GM18858 (cell line): Measurements from ENCODE around the gene UBE2M.
A peak's percentile ranks its signal among the peaks of the same experiment; 100 is the strongest.
"Not testable (repeated sequence)": the region's sequence is repeated elsewhere in the genome, so short reads cannot be mapped to it uniquely, and the experiment has no call there.

Experiments used
- ATAC-seq: cut with Tn5 transposase; IDR thresholded peaks from one replicate; pipeline ENCODE4 v1.9.1; 2021; ENCODE audit not compliant: unreplicated experiment

UBE2M gene

GRCh38 chr19:58542641-58543372 is 15.6 kb downstream of the UBE2M start:
- ATAC-seq = not testable (repeated sequence)

- ATAC-seq = not testable (repeated sequence)
Observed at GRCh38 chr19:58539169-58539559, 19.2 kb downstream of the UBE2M start.

- no peak for ATAC-seq
Observed at GRCh38 chr19:58538257-58539168, 19.9 kb downstream of the UBE2M start.

- ATAC-seq = no peak
Observed at GRCh38 chr19:58536852-58537798, 21.3 kb downstream of the UBE2M start.

GRCh38 chr19:58535857-58536256 is 22.6 kb downstream of the UBE2M start:
- no peak for ATAC-seq

- no peak for ATAC-seq
Observed at GRCh38 chr19:58531034-58531840, 27.2 kb downstream of the UBE2M start.

- ATAC-seq = no peak
Observed at GRCh38 chr19:58529405-58529804, 29.0 kb downstream of the UBE2M start.

GRCh38 chr19:58522709-58523108 is 35.7 kb downstream of the UBE2M start:
- ATAC-seq = no peak

GRCh38 chr19:58521651-58522050 is 36.8 kb downstream of the UBE2M start:
- no peak for ATAC-seq

GRCh38 chr19:58520257-58520599 is 38.2 kb downstream of the UBE2M start:
- no peak for ATAC-seq

- peak; percentile 77 for ATAC-seq
Observed at GRCh38 chr19:58519355-58520256, 38.8 kb downstream of the UBE2M start, which contains the start of gene ZBTB45. Gene ZBTB45 (minus strand): TSS chr19:58519810. CDS start chr19:58517673, 2,137 bp downstream.

- no peak for ATAC-seq
Observed at GRCh38 chr19:58519087-58519354, 39.4 kb downstream of the UBE2M start.

- ATAC-seq = no peak
Observed at GRCh38 chr19:58518256-58519086, 39.9 kb downstream of the UBE2M start.

- no peak for ATAC-seq
Observed at GRCh38 chr19:58516964-58517833, 41.2 kb downstream of the UBE2M start.

GRCh38 chr19:58516246-58516836 is 42.1 kb downstream of the UBE2M start:
- ATAC-seq = no peak

- no peak for ATAC-seq
Observed at GRCh38 chr19:58515259-58515658, 43.2 kb downstream of the UBE2M start.

- ATAC-seq = no peak
Observed at GRCh38 chr19:58514564-58515022, 43.8 kb downstream of the UBE2M start.
